ENCODE measurements around the gene BLMH.

Gene BLMH

DNA sequence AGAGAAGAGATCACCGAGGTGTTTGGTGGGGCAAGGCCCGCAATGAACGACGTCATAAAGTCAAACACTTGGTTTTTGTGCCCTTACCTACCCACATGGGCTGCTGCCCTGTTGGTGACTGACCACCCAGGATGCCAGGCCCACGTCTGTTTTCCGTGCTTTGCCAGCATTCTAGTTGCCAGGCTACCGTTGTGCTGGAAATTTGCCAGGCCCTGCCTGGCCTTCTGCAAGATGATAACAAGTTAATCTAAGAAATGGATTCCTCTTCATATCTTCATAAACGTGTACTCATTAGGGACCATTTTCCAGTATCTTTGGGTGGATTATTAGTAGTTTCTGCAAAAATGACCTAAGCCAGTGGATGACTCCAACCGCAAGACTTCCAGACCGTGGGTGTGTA is 91.6 kb downstream of the BLMH start:
- DNase-seq (ENCODE audit: low read depth) = no peak

DNA sequence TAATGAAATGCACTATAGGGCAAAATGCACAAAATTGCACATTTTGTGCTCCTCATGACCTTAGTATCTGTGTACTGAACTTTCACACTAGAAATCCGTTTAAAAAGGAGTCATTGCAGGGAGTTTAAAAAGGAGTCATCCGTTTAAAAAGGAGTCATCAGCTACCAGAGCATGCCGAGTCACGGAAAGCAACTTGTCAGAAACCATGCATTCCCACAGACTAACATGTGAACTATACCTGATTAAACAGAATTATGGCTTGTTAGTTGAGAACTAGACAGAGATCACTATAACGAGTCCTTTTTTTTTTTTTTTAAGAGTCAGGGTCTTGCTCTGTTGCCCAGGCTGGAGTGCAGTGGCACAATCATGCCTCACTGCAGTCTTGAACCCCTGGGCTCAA is 92.1 kb downstream of the BLMH start:
- DNase-seq (ENCODE audit: low read depth) = no peak
